Urothelium cell line (cell line): ENCODE results near the gene NCOA6.
"Not testable (repeated sequence)": the region's sequence is repeated elsewhere in the genome, so short reads cannot be mapped to it uniquely, and the experiment has no call there.

Experiments
- DNase-seq: peaks from one replicate; pipeline ENCODE4 v3.0.0; 2011; ENCODE audit warnings: low spot score, mixed read lengths
- FAIRE-seq: peaks from 2 replicates; lab custom pipeline; 2011; peaks lifted over from hg19 to GRCh38; lab: Jason Lieb, UNC

NCOA6 gene

DNA sequence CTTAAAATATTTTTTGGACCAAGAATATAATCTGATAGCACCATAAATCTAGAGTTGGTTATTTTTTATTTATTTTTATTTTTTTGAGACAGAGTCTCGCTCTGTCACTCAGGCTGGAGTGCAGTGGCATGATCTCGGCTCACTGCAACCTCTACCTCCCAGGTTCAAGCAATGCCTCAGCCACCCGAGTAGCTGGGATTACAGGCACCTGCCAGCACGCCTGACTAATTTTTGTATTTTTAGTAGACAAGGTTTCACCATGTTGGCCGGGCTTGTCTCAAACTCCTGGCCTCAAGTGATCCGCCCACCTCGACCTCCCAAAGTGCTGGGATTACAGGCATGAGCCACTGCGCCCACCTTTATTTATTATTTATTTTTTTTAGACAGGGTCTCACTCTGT, 45.2 kb downstream of the NCOA6 start:
- FAIRE-seq, DNase-seq: not testable (repeated sequence)

DNA sequence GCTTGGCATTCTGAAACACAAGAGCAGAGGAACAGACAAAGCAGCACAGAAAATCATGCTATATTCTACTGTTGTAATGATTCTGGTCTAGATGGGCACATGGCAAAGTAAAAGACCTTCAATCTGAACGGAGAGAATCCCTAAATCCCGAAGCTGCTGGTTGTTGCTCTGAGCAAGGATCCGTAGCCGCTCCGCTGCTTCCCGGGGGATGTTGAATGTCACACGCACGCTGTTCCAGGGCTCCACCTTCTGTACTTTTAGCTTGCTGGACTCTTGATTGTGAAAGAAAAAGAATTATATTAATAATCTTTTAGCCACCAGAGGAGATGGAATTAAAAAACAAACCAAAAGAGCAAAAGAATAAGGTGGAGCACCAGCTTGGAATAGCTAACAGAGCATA, 49.3 kb downstream of the NCOA6 start:
- no peak for FAIRE-seq
- DNase-seq, result no peak

DNA sequence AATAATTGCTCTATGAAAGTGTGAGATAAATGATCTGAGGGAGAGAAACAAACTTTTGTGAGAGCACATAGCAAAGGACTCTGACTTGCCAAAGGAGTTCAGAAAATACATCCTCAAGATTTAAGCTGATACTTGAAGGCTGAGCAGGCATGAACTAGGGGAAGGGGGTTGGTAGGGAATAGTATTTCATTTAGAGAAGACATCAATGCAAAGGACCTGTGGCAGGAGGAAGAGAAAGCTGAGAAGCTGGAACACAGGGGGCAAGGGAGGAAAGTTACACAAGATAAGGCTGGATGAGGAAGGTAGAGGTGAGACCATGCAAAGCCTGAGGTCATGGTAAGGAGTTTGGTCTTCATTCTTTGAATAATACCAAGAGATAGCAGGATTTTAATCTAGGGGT, 50.6 kb downstream of the NCOA6 start:
- DNase-seq (no peak), FAIRE-seq (no peak)

DNA sequence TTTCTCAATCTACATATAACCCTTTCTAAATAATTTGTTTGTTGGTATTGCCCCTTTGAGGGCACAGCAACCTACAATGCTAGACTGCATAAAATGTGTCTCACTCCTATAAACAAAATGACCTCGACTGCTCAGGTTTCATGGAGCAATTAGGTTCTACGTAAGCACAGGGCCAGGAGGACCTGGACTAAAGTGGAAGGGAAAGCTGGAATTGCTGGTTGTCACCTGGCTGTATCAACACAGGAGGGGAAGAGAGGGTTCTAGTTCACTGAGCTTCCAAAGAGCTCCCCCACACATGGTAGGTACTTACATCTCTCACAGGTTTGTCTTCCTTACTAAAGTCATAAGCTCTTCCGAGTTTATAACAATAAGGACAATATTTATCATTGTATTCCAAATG, 51.0 kb downstream of the NCOA6 start:
- FAIRE-seq (no peak), DNase-seq (no peak)

DNA sequence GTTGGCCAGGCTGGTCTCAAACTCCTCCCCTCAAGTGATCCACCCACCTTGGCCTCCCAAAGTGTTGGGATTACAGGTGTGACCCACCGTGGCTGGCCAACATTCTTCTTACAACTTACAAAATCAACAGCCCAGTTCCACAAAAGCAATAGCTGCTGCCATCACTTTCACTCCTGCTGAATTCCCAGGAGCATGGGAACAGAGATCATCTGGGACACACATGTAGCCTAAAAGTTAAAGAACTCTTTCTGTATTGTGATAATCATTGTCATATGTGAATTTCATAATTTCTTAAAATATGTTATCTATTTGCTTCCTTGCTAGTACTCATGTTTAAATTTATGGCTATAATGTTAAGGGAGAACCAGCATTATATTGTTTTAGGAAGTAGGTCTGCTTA, 51.7 kb downstream of the NCOA6 start:
- FAIRE-seq, result no peak
- DNase-seq, result no peak

DNA sequence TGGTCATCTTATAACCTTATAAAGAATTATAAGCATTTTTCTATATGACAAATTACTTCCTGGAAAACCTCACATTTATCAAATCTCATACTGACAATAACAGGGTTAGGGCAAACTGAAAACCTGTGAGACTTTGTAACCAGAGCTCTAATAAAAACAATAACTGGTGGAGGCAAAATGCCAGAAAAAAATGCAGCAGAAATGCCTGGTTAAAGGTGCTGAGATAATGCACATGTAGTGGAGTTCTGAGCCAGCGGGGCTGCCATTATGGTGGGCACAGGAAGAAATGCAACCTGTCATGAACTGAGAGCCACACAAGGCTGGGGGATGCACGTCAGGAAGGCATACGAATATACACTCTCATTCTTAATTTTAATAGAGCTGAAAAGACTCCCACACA, 53.0 kb downstream of the NCOA6 start:
- no peak for DNase-seq
- no peak for FAIRE-seq

DNA sequence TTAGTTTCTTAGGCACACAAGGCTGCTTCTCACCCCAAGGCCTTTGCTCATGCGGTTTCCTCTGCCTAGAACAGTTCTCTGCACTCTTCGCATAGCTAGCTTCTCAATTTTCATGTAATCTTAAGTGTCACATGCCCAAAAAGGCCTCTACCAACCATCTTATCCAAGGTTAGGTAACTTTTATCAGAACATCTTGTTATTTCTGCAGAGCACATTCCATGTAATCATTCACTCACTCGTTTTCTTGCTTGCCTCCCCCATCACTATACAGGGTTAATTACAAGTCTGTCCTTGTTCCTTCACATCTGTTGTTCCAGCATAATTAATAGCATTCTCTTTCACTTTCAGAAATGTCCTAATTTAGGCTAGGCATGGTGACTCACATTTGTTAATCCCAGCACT, 53.8 kb downstream of the NCOA6 start:
- no peak for FAIRE-seq
- DNase-seq, result no peak

DNA sequence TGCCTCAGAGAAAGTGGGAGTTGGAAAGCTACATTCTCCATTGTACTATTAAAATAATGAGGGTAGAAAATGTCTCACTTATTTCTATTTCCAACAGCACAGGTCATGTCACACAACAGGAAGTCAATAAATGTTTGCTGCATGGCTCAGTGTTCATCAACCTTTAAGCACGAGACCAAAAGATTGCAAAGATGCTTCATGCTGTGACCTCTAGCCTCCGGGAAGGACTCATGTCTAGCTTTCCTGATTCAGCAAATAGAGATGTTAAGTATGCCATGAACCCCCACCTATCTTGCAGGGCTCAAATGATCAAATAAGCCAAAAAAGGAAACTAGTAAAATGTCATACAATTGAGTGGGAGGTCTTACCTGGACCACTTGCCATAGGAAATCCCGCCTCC, 57.4 kb downstream of the NCOA6 start:
- FAIRE-seq (no peak), DNase-seq (no peak)

DNA sequence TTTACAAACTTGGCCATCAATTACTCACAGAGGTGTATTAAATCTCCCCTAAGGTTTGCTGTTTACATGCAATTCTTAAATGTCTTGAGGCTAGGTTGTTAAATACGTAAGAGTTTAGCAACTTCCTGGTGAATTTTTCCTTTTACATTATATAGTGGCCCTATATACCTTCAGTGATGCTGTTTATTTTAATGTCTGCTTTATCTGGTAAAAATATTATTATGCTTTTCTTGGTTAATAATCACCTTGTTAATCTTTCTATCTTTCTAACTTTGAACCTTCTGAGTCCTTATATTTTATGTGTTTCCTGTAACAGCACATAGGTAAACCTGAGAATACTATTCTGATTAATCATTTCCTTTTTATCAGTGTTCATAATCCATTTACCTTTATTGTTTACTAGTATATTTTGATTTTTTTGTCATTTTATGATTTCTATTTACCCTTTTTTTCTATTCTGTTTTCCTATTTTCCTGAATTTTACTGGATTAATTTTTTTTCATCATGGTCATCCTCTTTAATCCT, 63.4 kb downstream of the NCOA6 start:
- FAIRE-seq (no peak), DNase-seq (no peak)

DNA sequence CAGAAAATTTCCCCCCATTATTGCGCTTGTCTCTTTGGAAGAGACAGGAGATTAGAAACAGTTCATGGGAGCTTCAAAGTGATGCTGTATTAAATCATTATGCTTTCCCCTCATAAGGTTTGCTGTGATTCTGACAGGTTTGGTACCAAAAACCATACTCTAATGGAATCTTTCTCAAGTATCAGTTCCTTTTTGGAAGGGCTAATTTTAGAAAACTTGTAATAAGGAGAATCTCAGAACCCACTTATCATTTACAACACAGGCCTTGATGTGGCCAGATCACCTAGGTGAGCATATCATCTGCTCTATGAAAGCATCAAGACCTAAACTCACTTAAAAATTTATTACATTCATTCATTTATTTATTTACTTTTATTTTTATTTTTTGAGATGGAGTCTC, 70.1 kb downstream of the NCOA6 start:
- DNase-seq, result no peak
- no peak for FAIRE-seq

DNA sequence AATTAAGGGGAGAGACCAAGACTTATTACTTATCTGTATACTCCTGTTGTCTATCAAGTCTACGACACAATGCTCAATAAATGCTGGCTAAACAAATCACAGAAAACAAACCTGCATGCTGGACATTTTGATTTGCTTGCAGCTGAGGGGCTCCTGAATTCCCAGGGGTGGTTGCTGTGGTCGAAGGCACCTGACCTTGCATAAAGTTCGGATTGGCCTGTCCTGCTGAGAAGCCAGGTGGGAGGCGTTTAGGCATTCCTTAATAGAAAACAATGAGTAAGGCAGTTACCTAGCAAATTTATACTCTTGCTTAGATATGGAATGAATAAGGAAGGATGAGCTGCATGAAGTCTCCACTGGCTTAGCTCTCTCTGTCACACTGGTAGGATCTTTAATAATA, 70.8 kb downstream of the NCOA6 start:
- no peak for DNase-seq
- no peak for FAIRE-seq

DNA sequence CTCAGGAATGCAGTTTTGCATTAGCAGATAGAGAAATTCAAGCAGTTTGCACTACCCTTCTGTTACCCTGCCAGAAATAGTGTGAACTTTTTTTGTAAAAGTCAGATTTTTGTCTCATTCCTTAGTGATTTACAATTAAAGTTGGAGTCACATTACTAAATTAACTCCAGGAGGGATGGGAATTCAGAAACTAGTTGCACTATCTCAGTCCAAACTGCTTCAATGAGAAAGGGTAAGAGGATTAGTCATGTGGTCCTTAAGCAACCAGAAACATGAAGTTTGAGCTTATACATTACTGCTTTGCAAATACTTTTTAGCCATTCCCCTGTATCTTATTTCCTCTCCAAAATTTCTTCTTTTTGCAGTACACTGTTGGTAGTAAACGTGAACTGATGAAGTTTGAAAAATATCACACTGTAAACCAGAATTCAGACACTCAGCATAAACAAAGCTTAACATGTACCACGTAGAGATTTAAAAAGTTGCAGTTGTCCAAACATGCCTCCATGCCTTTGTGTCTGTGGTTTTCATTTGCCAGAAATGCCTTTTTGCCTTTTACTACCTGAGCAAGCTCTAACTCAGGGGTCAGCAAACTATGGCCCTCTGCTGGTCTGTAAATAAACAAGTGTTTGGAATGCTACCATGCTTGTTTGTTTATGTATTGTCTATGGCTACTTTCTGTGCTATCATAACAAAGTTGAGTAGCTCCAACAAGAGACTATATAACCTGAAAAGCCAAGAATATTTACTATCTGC, 71.6 kb downstream of the NCOA6 start:
- no peak for FAIRE-seq
- DNase-seq, result no peak

DNA sequence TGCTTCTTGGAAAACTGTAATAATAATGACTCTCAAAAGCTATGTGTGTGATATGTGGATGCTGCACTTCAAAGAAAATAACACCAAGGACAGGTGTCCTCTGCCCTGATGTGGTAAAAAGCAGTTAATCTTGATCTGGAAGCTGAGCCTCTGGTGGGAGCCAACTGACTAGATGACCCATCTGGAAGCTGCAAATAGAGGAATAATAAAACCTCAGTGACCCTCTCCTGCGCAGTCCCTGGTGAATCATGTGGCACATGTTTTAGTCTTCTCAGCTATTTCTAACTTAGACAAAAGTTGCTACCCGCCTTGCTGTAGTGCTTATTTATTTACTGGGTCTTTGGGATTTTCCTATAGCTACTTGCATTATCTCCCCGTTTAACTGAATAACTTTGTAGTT, 74.0 kb downstream of the NCOA6 start:
- DNase-seq (no peak), FAIRE-seq (no peak)

DNA sequence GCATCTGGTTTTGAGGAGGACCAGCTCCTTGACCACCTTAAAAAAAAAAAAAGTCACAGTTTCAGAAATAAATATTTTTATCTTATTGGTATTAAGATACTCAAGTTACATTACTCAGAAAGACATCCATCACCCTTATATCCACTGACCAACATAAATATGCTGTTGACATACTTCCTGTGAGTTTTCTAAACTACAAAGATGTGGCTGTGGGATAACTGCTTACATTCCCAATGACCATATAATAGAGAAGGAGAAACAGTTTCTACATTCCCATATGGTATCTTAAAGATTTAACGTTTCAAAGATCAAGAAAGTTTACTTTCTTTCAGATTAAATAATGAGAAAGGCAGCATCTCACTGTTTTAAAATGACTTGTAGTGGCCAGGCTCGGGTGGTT, 75.0 kb downstream of the NCOA6 start:
- FAIRE-seq (no peak), DNase-seq (no peak)

DNA sequence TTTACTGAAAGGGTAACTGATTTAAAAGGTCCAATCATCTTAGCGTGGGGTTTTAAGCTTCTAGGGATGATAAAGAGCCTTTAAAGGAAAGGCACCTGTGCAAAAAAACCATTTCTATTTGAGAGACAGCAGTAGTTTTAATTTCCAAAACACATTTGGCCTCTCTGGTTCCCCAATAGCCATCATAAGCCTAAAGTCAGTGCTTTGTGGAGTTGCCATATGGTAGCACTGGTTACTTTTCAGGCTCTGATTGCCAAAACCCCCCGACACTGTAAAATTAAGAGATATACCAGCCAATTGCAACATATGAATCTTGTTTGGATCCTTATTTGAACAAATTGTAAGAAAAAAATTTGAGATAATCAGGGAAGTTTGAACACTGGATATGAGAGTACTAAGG, 76.7 kb downstream of the NCOA6 start:
- DNase-seq (no peak), FAIRE-seq (no peak)

DNA sequence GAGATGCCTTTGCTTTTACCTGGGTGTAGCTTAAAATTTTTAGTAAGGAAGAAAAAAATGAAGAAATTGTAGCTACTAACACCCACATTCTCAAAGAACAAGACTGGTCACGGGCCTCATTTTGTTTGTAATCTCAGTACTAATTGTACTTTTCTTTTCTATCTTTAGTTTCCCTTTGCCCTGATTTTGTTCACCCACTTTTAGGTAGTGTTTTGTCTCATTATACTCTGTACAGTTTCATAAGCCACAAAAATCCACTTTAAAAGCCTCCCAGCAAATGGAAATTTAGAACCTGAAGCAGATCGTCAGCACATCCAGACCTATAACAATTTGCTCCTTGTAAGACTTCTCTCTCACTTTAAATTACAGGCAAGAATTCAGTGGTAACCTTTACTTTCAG, 78.0 kb downstream of the NCOA6 start:
- FAIRE-seq, result no peak
- DNase-seq, result no peak

DNA sequence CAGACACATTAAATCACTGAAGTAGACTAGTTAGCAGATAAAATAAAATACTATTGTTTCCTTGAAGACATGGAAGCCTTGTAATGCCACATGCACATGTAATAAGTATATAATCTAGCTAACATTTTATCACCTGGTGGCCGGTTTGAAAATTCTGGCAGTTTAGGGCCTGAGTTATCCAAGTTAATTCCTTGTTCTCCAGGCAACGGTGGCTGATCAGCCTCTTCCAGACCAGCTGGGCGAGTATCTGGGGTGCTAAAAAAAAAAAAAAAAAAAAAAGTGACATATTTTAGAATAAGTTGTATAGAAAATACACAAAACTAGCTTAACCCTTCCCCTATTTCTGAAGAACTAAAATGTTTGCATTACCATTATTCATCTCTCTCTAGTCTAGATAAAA, 78.8 kb downstream of the NCOA6 start:
- FAIRE-seq, result no peak
- DNase-seq, result no peak

DNA sequence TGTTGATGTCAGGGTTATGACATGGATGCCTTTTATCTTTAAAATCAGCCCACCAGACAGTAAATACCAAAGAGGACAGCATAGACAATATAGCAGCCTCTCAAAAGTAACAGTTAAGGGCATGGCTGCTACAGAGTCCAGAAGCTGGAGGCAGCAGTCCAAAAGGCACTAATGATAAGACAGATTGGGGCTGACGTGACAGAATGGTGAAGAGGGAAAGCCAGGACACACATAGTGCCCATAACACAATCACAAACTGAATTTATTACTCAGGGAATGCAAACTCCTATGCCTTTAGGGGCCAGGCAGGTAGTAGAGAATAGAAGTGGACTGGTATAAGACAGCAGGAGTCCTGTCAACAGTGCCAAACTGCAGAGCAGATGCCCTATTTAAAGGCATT, 80.6 kb downstream of the NCOA6 start:
- DNase-seq (no peak), FAIRE-seq (no peak)

DNA sequence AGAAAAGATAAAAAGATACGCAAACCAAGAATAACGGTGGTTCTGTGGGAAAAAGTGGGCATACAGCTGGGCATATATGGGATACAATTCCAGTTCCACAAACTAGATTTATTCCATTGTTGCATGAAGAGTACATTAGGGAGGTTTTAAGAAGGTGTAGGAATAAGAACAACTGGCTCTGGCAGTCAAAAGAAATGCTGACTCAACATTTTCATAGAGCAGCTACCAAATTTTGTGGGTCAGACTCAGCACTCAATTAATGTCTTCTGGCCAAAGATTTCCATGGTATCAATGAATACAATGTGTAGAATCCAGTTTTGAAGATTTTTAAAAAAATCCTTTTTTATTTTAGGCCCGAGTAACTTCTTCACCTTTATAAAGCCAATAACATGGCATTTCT, 81.1 kb downstream of the NCOA6 start:
- DNase-seq (no peak), FAIRE-seq (no peak)

DNA sequence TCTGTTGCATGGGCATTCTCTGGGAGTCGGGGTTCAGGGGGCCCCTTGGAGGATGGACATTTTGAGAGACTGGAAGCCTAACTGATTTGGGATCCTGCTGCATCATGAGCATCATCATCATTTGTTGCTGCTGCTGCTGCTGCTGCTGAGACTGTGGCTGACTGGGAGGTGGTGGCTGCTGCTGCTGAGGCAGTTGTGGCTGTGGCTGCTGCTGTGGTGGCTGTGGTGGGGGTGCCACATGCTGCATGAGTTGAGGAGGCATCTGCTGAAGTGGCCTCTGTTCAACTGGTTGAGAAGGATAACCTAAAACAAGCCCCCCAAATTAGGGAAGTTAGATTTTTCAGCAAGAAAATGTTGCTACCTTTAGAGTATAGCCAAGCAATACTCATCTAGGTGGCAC, 82.4 kb downstream of the NCOA6 start:
- no peak for DNase-seq
- FAIRE-seq, result no peak

DNA sequence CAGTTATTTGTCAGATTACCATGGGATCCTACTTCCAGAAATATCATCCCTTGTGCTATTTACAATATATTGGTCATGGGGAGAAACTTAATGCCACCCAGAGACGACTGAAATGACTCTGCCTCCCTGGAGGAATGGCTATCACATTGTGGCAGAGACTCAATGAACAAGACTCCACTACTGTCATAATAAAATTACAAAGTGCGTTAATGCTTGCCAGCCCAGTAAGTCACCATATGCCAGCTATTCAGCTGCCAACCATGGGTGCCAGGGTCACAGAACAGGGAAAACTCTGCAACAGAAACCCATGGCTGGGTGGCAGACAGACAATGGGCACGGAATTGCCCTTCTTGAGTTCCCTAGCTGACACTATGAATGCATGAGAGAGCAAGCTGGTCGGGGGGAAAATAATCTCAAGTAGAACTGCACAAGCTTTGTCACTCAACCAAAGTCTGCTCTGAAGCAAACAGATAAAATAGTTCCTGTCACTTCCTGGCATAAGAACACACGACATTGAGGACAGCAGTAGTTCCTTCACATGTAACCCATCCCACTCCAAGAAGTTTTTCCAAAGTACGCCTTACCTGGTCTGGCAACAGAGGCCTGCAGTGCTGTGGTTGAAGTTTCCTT, 89.2 kb downstream of the NCOA6 start:
- no peak for DNase-seq
- no peak for FAIRE-seq

DNA sequence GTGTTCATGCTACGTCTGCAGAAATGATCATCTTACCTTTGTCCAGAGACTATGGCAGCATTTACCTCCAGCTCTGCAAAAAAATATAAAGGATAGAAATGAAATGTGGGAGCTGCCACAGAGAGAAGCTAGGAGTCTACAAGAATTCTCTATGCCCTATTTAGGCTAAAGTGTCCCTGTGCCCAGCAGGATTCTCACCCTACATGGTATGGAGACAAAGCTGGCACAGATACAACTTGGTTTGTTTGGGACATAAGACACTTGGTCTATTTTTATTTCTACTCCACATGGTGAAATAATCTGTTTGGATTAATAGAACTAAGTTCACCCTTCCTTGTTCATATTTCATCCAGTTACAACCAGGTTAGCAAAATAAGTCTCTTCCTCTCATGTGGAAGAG, 92.9 kb downstream of the NCOA6 start:
- FAIRE-seq (no peak), DNase-seq (no peak)

DNA sequence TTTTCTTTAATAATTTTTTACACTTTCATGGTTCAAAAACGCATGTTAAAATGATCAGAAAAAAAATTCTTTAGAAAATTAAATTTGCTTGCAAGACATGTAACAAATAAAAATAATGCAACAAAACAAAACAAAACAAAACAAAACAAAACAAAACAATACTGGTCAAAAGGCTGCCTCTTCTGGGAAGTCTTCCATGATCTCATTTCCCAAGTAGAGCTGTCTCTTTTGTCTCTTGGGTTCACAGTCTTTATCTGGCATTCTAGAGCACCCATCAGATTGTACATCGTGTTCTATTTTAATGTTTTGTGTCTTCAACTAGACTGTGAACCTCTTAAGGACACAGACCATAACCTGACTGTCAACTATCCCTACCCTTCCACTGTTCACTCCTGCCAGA, 96.0 kb downstream of the NCOA6 start:
- FAIRE-seq, result no peak
- no peak for DNase-seq
